ENCODE data around the gene ERN1.

GRCh38 chr17:64080174-64080618, 49.7 kb downstream of the ERN1 start:
- TF ChIP-seq ZBTB21 (CRISPR knock-in tag; IDR thresholded peaks at IDR 0.05) = 0 out of 2 replicates have a peak, but pooled peaks have one; percentile 18
- TF ChIP-seq IKZF1 (IDR thresholded peaks at IDR 0.05) = no peak
- TF ChIP-seq CTCF (CRISPR knock-in tag; IDR thresholded peaks at IDR 0.05) = no peak
- no peak for TF ChIP-seq TBX2 (CRISPR knock-in tag; IDR thresholded peaks at IDR 0.05; ENCODE audit: borderline replicate concordance)
- TF ChIP-seq ATF6 (CRISPR knock-in tag; conservative IDR thresholded peaks at IDR 0.05) = no peak
- no peak for TF ChIP-seq PRDM10 (CRISPR knock-in tag; IDR thresholded peaks at IDR 0.05; ENCODE audit: low read depth)
- TF ChIP-seq ZNF263 (CRISPR knock-in tag; IDR thresholded peaks at IDR 0.05) = no peak
- TF ChIP-seq TBP (CRISPR knock-in tag; IDR thresholded peaks at IDR 0.05) = no peak

Data from HepG2 (cell line).